SIG-M5 (cell line): ENCODE data around the gene BRD8.
"Not testable (repeated sequence)": the region's sequence is repeated elsewhere in the genome, so short reads cannot be mapped to it uniquely, and the experiment has no call there.

Experiments
- DNase-seq: peaks from one replicate; lab custom pipeline; 2025; lab: John Stamatoyannopoulos, UW

BRD8 gene

DNA sequence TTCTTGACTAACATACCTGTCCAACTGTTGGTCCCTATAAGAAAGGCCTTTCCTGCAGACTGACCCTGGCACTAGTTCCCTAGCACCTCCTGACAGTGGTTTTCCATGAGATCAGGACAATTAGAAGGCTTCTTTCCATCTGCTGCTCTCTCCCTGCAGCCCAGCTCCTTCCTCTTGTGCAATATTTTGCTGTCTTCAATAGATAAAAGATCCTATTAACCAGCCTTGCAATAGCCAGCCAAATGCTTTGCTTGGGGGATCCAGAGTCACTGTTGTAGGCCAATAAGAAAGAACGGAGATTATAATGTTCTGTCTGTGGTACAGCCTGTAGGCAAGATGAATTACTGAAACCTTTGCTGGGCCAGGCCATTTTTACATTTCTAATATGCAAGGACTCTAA is 20.8 kb downstream of the BRD8 start:
- DNase-seq = no peak

DNA sequence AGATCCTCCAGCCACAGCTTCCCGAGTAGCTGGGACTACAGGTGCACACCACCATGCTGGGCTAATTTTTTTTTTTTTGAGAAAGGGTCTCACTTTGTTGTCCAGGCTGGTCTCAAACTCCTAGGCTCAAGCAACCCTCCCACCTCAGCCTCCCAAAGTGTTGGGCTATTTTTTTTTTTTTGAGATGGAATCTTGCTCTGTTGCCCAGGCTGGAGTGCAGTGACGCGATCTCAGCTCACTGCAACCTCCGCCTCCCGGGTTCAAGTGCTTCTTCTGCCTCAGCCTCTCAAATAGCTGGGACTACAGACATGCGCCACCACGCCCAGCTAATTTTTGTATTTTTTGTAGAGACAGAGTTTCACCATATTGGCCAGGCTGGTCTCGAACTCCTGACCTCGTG is 22.5 kb downstream of the BRD8 start:
- not testable (repeated sequence) for DNase-seq

DNA sequence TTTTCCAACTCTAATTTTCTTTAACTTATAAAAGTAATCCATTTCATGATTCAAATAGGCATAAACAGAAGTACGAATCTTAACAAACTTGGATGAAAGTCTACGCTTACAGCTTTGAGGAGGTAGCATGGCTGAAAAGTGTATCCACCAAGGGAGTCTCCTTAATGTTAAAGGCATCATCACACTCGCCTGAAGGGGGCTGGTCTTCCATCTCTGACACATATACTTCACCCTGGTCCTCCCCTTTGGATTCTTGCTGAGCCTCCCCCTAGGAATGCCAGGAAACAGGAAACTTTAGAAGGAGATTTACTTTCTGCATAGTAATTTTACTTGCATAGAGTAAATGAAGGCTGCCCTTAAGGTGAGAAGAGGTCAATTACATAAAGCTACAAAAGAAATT is 28.9 kb downstream of the BRD8 start:
- DNase-seq = no peak

DNA sequence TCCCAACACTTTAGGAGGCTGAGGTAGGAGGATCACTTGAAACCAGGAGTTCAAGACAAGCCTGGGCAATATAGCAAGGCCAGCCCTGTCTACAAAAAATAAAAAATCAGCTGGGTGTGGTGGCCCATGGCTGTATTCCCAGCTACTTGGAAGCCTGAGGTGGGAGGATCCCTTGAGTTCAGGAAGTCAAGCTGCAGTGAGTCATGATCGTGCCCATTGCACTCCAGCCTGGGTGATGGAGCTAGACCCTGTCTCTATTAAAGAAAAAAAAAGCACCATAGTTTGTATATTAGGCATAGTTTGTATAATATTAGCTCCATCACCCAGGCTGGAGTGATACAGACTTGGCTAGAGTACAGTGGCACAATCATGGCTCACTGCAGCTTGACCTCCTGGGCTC is 29.6 kb downstream of the BRD8 start:
- DNase-seq = no peak

DNA sequence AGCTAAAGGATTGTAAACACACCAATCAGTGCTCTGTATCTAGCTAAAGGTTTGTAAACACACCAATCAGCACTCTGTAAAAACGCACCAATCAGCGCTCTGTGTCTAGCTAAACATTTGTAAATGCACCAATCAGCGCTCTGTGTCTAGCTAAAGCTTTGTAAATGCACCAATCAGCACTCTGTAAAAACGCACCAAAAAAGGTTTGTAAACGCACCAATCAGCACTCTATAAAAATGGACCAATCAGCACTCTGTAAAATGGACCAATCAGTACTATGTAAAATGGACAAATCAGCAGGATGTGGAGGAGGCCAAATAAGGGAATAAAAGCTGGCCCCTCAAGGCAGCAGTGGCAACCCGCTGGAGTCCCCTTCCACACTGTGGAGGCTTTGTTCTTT is 34.9 kb downstream of the BRD8 start:
- DNase-seq = not testable (repeated sequence)

DNA sequence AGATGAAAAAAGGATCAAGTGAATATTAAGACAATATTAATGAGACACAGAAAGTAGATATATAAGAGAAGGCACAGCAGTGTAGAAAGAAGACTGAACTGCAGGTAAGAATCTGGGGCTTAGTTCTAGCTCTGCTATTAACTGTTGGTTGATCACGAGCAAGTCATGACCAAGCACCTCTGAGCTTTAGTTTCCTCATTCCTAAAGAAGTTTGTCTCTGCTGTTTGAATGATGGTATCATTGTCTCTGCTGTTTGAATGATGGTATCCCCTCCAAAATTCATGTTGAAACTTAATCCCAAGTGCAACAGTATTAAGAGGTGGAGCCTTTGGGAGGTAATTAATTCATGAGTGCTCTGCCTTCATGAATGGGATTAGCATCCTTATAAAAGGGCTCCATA is 36.7 kb downstream of the BRD8 start:
- DNase-seq = no peak

DNA sequence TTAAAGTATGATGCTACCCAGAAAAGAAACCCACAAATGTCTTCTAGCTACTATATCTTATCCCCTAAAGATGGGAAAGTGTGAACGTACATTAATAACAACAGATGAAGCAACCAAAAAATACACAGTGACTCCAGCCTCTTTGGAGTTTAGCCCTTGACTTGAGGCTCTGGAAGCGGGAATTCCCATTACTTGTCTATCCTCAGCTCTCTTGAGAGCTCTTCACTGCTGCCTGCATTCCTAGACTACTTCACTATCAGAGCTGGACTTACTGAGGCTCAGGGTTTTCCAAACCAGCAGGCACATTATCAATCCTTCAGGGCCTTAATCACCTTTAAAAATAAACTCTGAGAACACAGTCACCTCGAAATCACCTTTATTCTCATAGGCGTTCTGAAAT is 38.2 kb downstream of the BRD8 start:
- no peak for DNase-seq

DNA sequence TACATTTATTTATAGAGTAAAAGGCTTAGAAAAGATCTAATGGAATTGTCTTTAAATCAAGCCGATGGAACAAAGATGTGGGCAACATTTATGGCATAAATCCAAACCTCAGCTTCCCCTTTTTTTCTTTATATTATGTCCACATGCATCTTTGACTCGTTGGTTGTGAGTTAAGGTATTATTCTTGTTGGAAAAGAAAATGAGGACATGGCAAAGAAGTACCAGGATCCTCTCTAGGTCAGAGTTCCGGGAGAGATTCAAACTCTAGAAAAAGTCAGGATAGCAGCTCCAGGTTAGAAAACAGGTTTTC is 38.7 kb downstream of the BRD8 start:
- no peak for DNase-seq

DNA sequence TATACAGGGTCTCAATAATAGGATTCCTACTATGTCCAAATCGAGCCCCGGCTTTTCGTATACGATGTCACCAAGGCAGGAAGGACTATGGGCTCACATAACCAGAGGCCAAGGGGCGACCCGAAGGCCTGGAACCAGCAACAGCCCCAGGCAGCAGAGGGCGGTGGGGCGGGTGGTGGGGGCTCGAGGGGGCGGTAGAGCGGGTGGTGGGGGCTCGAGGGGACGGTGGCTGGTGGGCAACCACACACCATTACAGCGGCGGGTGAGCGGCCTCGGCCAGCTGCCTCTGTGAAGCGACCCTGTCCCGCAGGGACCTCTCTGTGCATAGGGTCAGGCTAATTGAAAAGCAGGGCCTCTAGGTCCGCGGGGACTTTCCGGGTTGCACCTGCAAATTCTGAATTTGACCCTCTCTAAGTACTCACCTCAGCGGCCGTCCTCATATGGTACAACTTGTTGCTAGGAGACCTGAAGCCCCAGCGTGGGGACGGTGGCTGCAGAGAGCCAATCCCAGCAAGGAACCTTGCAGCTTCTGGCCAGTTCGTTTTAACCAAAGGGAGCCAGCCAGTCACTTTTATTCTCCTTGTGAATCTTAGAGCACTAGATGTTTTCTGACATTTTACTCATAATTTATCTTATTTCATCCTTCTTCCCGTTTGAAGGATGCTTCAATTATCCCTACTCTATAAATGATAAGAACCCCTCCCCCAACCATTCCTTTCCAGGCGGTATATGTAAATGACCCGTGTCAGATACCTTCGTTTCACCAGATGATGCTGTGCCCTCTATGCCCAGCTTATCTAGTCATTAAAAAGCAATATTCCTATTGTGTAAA is 39.3 kb downstream of the BRD8 start, which contains the start of gene NME5:
Gene NME5 (minus strand): TSS at position 480 of the 832 bp plus-strand sequence. CDS start 648 bp downstream, outside the sequence.
- DNase-seq = no peak

DNA sequence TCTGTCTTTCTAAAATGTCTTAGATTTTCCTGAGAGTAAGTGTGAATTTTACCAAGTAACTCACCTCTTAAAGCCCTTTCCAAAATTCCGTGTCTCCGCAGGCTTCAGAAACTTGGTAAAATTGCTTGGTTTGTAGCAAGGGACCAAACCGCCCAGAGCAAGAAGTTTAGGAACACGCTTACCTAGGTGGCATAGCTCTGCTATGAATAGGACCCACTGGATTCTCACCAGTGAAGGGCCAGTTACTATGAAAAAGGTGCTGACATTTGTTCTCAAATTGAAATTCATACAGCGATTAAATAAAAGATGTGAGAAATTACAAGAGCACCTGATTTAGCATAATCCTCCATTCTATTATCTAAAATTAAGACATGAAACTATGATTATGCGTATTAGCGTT is 45.9 kb downstream of the BRD8 start:
- no peak for DNase-seq

DNA sequence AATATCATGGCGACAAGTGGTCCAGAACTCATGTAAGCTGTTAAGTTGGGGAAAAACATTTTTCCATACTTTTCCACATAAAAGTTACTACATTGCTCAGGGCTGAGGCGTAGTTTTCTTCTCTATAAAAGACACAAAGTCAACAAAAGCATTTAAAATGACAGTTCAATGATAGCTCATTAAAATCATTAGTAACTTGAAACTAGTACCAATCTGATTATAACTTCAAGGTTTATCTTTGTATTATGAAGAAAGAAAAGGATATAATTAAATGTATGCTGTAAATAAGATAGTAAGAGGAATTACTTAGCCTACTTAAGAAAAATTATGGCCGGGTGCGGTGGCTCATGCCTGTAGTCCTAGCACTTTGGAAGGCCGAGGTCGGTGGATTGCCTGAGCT is 49.1 kb downstream of the BRD8 start:
- DNase-seq = no peak

DNA sequence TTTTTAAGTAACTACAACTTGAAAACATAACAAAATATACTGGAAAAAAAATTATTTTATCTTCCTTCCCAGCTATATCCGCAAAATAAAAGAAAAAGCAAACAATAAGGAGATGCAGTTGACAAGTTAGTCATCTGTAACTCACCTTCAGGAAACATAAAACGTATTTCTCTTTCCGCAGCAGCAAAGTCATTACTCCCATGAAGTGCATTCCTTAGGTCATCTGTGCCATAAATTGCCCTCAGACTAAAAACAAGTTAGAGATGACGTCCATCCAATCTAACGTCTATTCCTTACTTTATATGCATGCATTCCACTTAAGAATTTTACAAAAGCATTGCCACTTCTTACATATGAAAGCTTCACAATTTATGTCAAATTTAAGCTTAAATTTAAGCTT is 50.1 kb downstream of the BRD8 start:
- DNase-seq = no peak

DNA sequence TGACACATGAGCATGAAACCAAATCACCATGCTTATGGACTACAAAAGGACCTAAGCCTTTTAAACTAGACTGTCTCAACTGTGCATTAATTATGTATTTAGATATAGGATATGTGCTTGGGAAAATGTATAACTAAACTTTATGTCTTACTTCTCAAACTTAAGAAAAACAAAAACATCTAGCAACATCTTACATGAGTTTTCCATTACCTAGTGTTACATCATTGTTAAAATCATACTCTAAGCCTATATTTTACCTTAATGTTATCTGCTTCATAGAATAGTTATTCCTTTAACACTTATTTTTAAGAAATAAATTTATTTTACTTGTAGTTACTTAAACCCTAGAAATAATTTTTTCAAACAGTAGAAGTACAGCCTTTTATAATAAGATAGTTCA is 63.2 kb downstream of the BRD8 start:
- DNase-seq = no peak

DNA sequence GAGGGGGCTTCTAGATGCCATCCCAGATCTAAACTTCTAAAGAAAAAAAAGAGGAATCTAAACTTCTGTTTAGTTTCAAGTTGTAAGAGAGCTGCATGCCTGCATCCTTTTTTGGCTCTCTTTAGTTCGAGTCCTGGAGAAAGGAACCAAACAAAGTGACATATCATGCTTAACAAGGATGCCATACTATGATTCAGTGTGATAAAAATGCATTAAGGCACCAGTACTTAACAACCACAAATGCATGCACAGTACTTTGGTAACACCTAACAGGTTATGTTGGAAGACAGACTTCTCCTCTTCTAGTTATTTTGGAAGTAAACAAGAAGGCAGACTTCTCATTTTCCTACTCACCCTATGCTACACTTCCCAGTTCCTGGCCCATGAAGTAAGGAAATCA is 66.5 kb downstream of the BRD8 start:
- no peak for DNase-seq

DNA sequence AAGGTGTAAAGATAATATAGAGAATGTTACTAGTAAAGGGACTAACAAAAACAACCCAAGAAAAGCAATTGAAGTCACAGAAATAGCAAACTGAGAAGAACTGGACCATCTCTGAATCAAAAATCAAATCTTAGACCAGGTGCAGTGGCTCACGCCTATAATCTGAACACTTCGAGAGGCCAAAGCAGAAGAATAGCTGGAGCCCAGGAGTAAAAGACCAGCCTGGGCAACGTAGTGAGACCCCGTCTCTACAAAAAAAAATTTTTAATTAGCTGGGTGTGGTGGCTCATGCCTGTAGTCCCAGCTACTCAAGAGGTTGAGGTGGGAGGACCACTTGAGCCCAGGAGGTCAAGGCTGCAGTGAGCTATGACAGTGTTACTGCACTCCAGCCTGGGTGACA is 67.2 kb downstream of the BRD8 start:
- DNase-seq = no peak

DNA sequence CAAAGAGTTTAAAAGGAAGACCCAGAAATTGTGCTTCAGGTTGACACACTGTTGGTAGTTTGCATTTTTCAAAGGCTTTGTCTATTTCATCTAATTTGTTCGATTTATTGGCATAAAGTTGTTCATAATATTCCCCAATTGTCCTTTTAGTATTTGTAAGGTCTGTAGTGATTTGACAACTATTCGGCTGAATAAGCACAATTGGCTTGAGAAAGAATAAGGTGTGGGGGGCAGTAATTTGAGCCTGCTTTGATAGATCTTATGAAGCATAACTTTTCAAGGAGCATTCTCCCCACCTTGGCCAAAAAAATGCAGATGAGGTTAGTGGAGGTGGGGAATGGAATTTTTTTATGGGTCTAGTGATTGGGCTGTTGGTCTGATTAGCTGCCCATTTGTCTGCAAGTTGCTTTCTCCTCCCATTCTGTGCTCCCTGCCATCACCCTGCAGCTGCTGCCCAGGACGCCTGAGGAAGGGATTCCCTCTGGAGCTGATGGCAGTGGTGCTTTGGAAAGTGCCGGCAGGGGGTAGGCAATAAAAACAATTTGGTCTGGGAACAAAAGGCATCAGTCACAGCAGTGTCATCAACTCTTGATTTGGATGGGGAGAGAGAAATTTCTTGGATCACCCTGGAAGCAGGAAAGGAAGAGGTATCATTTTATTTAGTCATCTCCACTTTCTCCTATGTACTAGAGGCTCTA is 68.0 kb downstream of the BRD8 start:
- DNase-seq = no peak

DNA sequence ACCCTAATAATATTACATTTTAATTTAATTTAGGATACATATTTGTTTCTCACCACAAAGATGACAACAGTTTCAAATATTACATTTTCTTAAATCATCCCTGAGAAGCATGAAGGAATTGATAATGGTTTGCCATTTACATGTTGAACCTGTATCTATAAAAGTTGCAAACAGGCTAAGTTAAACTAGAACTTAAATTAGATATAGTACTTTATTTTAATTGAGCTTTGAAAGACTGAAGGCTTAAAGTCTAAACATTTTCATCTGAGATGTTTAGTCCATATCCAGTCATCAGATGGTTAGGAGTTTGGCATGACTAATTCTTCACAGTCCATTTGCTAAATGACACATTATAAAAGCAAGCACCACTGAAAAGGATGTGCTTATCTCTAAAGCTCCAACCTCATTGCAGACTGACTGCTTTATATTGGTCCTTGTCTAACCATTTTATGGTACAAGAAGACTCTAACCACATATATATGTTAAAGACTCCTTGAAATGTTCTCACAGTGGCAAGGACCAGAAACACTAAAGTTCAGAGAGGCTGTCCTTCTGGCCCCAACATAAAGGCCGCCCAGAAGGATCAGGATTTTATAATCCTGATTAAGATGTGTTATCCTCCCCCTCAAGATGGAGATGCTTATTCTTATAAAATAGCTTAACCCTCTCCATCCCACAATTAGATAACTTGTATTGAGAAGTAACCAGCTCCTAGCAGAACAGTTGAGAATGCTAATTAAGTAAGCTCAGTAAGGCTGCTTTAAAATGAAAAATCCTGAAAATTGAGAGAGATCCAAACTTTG is 68.8 kb downstream of the BRD8 start:
- no peak for DNase-seq

DNA sequence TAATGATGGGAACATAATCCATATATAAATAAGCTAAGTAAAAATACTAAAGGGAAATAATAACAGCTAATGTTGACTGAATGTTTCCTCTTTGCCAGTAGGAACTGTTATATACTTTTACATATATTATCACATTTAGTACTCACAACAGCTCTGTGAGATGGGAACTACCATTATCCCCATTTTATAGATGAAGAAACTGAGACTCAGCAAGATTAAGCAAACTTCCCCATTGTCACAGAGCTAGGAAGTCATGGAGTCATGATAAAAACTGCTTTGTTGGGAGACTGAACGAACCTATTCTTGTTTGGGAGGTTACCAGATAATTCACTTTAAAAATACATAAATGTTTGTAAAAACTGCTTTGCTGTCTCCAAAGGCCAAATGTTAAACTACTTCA is 71.2 kb downstream of the BRD8 start:
- no peak for DNase-seq

DNA sequence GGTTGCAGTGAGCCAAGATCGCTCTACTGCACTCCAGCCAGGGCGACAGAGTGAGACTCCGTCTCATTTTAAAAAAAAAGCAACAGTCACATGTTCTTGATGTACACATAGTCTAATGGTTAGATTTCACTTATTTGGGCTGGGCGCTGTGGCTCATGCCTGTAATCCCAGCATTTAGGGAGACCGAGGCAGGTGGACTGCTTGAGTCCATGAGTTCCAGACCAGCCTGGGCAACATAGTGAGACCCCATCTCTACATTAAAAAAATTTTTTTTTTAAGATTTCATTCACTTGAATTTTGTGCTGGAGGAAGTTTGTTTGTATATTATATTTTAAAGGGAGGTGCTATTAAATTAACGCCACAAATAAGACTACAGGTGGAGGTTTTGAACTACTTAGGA is 72.7 kb downstream of the BRD8 start:
- DNase-seq = no peak

DNA sequence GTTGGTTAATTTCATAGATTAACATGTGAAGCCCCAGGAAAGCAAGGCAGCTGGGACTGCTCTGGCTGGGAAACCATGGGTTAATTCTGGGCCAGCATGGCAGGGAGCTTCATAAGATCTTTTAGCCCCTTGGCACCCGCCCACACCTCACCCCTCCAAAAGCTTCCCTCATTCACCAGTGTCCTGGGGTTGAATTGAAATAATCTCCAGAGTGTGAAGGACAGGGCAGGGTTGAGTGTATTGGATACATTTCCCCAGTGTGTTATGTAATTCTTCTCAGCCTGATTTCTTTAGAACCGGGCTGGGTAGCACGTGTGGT is 75.2 kb downstream of the BRD8 start:
- DNase-seq = no peak

DNA sequence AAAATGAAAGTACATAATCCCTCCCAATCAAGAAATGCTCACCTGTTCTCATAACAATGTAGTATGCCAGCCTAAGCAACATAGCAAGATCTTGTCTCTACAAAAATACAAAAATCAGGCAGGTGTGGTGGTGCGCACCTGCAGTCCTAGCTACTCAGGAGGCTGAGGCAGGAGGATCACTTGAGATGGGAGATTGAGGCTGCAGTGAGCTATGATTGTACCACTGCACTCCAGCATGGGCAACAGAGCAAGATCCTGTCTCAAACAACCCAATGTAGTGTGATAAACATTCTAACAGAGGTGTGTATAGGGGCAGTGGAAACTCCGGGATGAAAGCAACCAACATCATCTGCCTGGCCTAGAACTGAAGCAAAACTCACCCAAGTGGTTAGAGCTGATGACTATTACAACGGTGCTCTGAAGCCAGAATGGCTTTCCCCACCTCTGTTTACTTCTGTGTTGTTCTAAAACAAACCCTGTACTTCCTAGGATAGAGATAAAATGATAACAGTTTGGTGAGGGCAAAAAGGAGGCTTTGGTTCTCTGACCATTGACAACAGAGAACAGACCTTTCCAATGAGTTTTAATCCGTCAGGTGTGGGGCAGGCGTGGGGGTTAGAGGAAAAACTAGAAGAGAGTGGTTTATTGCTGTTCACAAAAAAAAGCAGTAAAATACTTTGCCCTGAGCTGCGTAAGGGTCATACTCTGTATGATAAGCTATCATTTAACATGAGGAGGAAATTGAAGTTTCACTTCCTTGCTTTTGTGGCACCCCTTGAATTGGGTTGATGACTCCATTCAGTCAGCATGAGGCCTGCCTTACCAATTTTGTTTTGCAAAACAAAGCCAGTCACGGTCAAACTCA is 75.7 kb downstream of the BRD8 start:
- peak; percentile 62 for DNase-seq
